ENCODE data around the gene DRC7.

DNA sequence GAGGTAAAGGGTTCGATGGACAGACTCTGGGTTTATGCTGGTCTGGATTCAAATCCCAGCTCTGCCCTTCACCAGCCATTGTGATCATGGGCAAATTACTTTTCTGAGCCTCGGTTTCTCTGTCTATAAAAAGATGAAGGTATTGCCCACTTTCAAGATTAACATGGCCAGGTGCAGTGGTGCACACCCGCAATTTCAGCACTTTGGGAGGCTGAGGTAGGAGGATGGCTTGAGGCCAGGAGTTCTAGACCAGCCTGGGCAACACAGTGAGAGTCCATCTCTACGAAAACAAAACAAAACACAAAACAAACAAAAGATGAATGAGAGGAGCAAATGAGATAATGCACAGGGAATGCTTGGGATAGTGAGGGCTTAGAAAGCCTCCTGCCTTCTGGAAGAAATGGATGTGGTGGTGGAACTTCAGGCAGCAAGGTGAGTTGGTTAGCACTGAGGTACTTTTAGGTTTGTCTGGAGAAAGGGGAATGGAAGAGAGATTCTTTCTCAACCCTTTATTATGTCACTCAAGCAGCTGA, 18.0 kb upstream of the DRC7 start:
- no peak for TF ChIP-seq POLR2AphosphoS5 (IDR thresholded peaks at IDR 0.05; ENCODE audit: borderline replicate concordance, low read depth, low read length)
- TF ChIP-seq FOXP2 (optimal IDR thresholded peaks at IDR 0.05; ENCODE audit: control extremely low read depth, extremely low read length, insufficient read depth): no peak
- TF ChIP-seq EZH2 (IDR thresholded peaks at IDR 0.05): no peak
